Smooth muscle cell (in vitro differentiated cells): Measurements from ENCODE around the gene NXT1. TPM values are rescaled to one million over a fixed set of nuclear protein-coding genes. Genes with fewer than 3 reads are reported as not detected.

ENCODE experiments used
- DNase-seq: peaks from one replicate; lab custom pipeline; 2025; ENCODE audit not compliant: unreplicated experiment; lab: John Stamatoyannopoulos, UW
- H2AFZ ChIP-seq: fragments of 200-600 bp; sonication (generic); 2 replicates; pipeline ENCODE4 v1.6.0; 2016; ENCODE audit warnings: antibody characterized with exemption, low read depth, mild to moderate bottlenecking
- H3F3A ChIP-seq: fragments of 200-600 bp; sonication (generic); 2 replicates; pipeline ENCODE4 v1.6.0; 2017; ENCODE audit warnings: antibody characterized with exemption, low read depth
- H3K27ac ChIP-seq: fragments of 200-600 bp; sonication (generic); 2 replicates; pipeline ENCODE4 v1.5.1; 2016; ENCODE audit warnings: low read depth, mild to moderate bottlenecking
- H3K27me3 ChIP-seq: fragments of 200-600 bp; sonication (generic); 2 replicates; pipeline ENCODE4 v1.6.1; 2016; ENCODE audit warnings: low read depth, mild to moderate bottlenecking
- H3K36me3 ChIP-seq: fragments of 200-600 bp; sonication (generic); 2 replicates; pipeline ENCODE4 v1.5.1; 2016; ENCODE audit warnings: low read depth
- H3K4me1 ChIP-seq: fragments of 200-600 bp; sonication (generic); 2 replicates; pipeline ENCODE4 v1.5.1; 2016; ENCODE audit warnings: low read depth
- H3K4me2 ChIP-seq: fragments of 200-600 bp; sonication (generic); 2 replicates; pipeline ENCODE4 v1.6.0; 2016; ENCODE audit warnings: mild to moderate bottlenecking
- H3K4me3 ChIP-seq: fragments of 200-600 bp; sonication (generic); 2 replicates; pipeline ENCODE4 v1.5.1; 2016; ENCODE audit warnings: mild to moderate bottlenecking
- H3K79me2 ChIP-seq: fragments of 200-600 bp; sonication (generic); 2 replicates; pipeline ENCODE4 v1.6.0; 2016; ENCODE audit warnings: low read depth, mild to moderate bottlenecking
- H3K9ac ChIP-seq: fragments of 200-600 bp; sonication (generic); 2 replicates; pipeline ENCODE4 v1.6.0; 2016; ENCODE audit warnings: low read depth
- H3K9me3 ChIP-seq: fragments of 200-600 bp; sonication (generic); replicated peaks from 2 replicates; pipeline ENCODE4 v1.5.1; 2016; ENCODE audit warnings: low read depth
- H4K20me1 ChIP-seq: fragments of 200-600 bp; sonication (generic); 2 replicates; pipeline ENCODE4 v1.6.0; 2016; ENCODE audit warnings: low read depth
- CTCF ChIP-seq: fragments of 200-600 bp; sonication (generic); IDR thresholded peaks from 2 replicates; pipeline ENCODE4 v1.5.1; 2017; ENCODE audit warnings: borderline replicate concordance, mild to moderate bottlenecking, antibody characterized with exemption; ENCODE audit not compliant: insufficient read depth, poor library complexity, severe bottlenecking
- WGBS: methylation state at CpG from one replicate; pipeline ENCODE4 v1.1.7; 2016; ENCODE audit warnings: low lambda C conversion rate; 5-methylcytosine and 5-hydroxymethylcytosine counted together
- polyA plus RNA-seq: library from polyadenylated mRNA; unstranded; fragments of >200 nt; fragmentation: Nextera tagmentation; extraction: Ambion mirVana; gene quantifications from 2 replicates; pipeline ENCODE4 v1.2.1, GENCODE V29; 2016
- total RNA-seq: library from RNA; depleted of rRNA; stranded (reverse); fragments of >200 nt; gene quantifications from 2 replicates; pipeline ENCODE4 v1.2.3, GENCODE V29; 2014

NXT1 gene
- total and polyA plus RNA-seq, 2 experiments from 2014 or later, result 45.3 to 49.6 TPM

- no peaks in the 10 kb centered on the region for H3K79me2 ChIP-seq
- no peak for TF ChIP-seq CTCF
- 97% methylated on average over 8 of the region's 8 CpGs for WGBS
These were observed 23.8 kb upstream of the NXT1 start for GRCh38 chr20:23326774-23327173.

GRCh38 chr20:23327617-23328333 lies 22.8 kb upstream of the NXT1 start:
- no peak for DNase-seq
- H2AFZ ChIP-seq, result no peak overlapping the region
- no peaks in the 10 kb centered on the region for H3K9me3 ChIP-seq
- H4K20me1 ChIP-seq, result no peaks in the 10 kb centered on the region
- no peak overlapping the region for H3K27ac ChIP-seq
- H3K9ac ChIP-seq, result no peak overlapping the region
- no peaks in the 10 kb centered on the region for H3K4me1 ChIP-seq
- no peaks in the 10 kb centered on the region for H3F3A ChIP-seq
- no peak overlapping the region for H3K4me3 ChIP-seq
- H3K79me2 ChIP-seq, result no peaks in the 10 kb centered on the region
- no peak overlapping the region for H3K4me2 ChIP-seq
- TF ChIP-seq CTCF, result no peak
- no peaks in the 10 kb centered on the region for H3K36me3 ChIP-seq
- no peaks in the 10 kb centered on the region for H3K27me3 ChIP-seq
- WGBS, result 98% methylated on average over 15 of the region's 15 CpGs

More at GRCh38 chr20:23326774-23327173, 23.8 kb upstream of the NXT1 start:
- DNase-seq, result no peak
- H3K9ac ChIP-seq, result no peak overlapping the region
- no peaks in the 10 kb centered on the region for H4K20me1 ChIP-seq
- H3K27ac ChIP-seq, result no peak overlapping the region
- no peaks in the 10 kb centered on the region for H3K9me3 ChIP-seq
- no peaks in the 10 kb centered on the region for H3F3A ChIP-seq
- H3K4me2 ChIP-seq, result no peak overlapping the region
- no peaks in the 10 kb centered on the region for H3K36me3 ChIP-seq
- H2AFZ ChIP-seq, result no peak overlapping the region
- H3K4me3 ChIP-seq, result no peak overlapping the region
- H3K4me1 ChIP-seq, result no peaks in the 10 kb centered on the region
- H3K27me3 ChIP-seq, result no peaks in the 10 kb centered on the region

GRCh38 chr20:23331450-23332350 lies 18.9 kb upstream of the NXT1 start:
- Histone ChIP-seq H3F3A (no peaks in the 10 kb centered on the region), H3K36me3 (no peaks in the 10 kb centered on the region), H3K4me1 (no peaks in the 10 kb centered on the region), H3K4me3 (no peak overlapping the region), H3K27ac (no peak overlapping the region), H3K27me3 (no peaks in the 10 kb centered on the region), H2AFZ (no peak overlapping the region), H4K20me1 (no peaks in the 10 kb centered on the region), H3K9ac (no peak overlapping the region), H3K4me2 (no peak overlapping the region), H3K9me3 (no peaks in the 10 kb centered on the region), H3K79me2 (no peaks in the 10 kb centered on the region)
- no peak for TF ChIP-seq CTCF
- 59% methylated on average over 8 of the region's 8 CpGs for WGBS
- no peak for DNase-seq
